GM10248 (cell line): ENCODE results near the gene TCFL5.

Experiments
- CTCF ChIA-PET: fragments of 300-600 bp; sonication (Branson Sonifier 250); formaldehyde crosslinking; extraction: SDS; loops from one replicate; lab custom pipeline; 2021; ENCODE audit warnings: antibody characterized with exemption; lab: Yijun Ruan, JAX
- POLR2A ChIA-PET: fragments of 350-650 bp; sonication (Branson Sonifier 250); formaldehyde crosslinking; extraction: SDS; loops from one replicate; lab custom pipeline; 2020; ENCODE audit warnings: antibody characterized with exemption; lab: Yijun Ruan, JAX
- DNase-seq: peaks from one replicate; pipeline ENCODE4 v3.0.0; 2012; ENCODE audit errors: extremely low spot score
- CTCF ChIP-seq: IDR thresholded peaks from 2 replicates; pipeline ENCODE4 v1.5.1; 2012; ENCODE audit warnings: mild to moderate bottlenecking, low read depth; ENCODE audit errors: extremely low read depth, missing control alignments, control extremely low read depth

The TCFL5 gene

DNA sequence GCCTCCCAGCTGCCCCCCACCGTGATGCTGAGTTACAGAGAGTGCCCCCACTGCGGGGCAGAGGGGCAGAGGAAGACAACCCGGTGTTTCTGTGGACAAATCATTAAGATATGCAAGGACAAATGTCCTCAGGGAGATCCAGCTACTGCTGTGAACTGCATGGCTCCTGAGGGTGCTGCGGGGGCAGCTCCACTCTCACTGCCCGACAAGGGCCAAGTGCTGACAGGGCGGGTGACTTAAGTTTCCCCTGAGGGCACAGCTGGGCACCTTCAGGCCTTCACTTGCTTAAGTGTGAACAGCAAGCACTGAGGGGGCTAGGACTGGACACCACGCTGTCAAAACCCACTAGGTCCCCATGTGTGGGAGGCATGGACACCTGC, 26.2 kb upstream of the TCFL5 start:
- no peak for DNase-seq
- POLR2A ChIA-PET = no interaction called here
- TF ChIP-seq CTCF = no peak

GRCh38 chr20:62887152-62887859, 25.7 kb upstream of the TCFL5 start:
- no peak for DNase-seq
- TF ChIP-seq CTCF = no peak
- ChIA-PET CTCF (interaction anchor here (1.5 to 6.3 kb wide), 5 partner anchors 12 to 64 kb away, joined by 4 to 66 read pairs (median 7); no protein-coding TSS in a partner anchor), POLR2A (no interaction called here)

More for the DNA sequence above, 26.2 kb upstream of the TCFL5 start:
- CTCF ChIA-PET = interaction anchor here (1.5 to 6.3 kb wide), 6 partner anchors 12 to 65 kb away, joined by 4 to 66 read pairs (median 8); no protein-coding TSS in a partner anchor

DNA sequence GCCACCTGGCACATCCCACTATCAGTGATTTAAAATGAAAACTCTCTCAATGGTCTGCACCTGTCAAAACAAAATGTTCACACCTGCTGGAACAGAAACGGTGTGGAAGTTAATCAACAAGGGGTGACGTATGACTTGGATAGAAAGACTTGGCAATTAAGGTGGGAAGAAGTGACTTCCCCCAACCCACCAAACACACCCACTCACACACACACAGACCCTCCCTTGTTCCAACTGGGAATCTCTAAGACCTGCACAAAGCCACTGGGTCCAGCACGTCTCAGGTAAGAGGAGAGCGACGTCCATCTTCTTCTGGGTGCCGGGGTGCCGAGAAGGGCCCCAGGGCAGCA, 25.1 kb upstream of the TCFL5 start:
- no peak for DNase-seq
- ChIA-PET CTCF (interaction anchor here (1.7 to 6.3 kb wide), 3 partner anchors 11 to 14 kb away, joined by 5 to 66 read pairs (median 9); no protein-coding TSS in a partner anchor), POLR2A (no interaction called here)
- TF ChIP-seq CTCF = no peak

DNA sequence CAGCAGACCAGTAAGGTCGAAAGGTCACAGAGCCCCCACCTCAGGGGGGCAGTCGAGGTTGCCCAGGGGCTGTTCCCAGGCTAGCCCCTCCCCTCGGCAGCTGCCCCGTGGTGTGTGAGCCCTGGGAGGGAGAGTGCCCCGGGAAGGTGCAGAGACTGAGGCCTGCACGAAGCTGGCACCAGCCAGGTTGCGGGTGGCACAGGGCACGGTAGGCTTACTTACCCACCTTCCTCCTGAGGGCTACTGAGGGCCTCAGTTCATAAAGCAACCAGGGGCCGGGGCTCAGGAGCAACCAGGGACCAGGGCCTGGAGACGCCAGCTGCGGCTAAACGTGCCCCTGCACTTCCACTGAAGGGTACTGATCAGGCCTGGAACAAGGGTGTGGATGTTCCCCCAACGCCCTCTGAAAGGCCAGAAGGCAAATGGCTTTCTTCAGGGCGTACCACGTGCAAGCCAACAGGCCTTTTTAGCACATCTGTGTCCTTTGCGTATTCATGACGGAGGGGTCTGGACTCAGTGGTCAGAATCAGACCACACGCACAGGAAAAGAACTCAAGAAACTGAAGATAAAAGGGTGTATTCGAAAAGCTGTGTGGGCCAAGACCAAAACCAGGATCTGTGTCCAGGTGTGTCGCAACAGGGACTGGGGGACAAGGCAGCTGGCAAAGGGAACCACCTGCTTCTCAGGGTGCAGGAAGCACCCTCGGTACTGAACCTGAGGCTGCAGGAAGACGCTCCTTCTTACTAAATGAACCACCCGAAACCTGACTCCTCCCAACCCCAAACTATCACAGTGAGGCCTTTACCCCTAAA, 24.5 kb upstream of the TCFL5 start:
- TF ChIP-seq CTCF = no peak
- ChIA-PET POLR2A (no interaction called here), CTCF (interaction anchor here (1.5 to 6.3 kb wide), 4 partner anchors 10 to 16 kb away, joined by 3 to 66 read pairs (median 6); no protein-coding TSS in a partner anchor)
- no peak for DNase-seq

DNA sequence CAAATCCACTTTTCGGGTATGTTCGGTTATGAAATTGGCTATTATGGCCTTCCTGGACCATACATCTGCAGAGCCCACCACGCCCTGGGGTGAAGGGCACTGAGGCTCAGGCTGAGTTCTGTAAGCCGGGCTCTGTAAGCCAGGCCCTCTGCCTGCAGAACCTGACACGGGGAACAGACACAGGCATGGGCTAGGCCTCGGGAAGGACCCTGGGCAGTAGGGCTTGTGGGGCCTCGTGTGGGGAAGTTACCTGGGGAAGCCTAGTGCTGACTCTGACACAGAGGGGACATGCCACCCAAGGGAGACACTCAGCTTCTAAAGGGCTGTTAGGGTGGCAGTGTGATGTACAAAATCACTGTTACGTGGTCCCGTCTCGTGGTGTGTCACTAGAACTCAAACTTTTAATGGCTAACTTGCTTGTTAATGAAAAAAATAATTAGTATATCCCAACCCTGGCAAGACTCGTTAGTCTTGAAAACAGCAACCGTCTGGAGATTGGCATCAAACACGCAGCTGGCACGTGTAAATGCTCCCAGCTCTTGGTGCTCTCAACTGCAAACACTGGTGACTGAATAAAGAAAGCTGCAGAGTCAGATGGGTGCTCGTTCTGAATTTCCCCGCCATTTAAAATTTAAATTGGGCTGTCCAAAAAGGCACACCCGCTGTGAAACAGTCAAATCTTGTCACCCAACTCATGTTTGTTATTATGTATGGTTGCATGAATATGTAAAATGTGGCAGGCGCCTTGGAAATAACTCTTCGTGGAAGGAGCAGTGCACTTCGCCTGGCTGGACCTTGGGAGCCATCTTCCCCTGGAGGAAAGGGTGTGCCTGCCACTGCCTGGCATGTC, 23.6 kb upstream of the TCFL5 start:
- DNase-seq = no peak
- TF ChIP-seq CTCF = no peak
- POLR2A ChIA-PET = no interaction called here
- CTCF ChIA-PET = interaction anchor here (0.8 to 1.5 kb wide), 6 partner anchors 9 to 124 kb away, joined by 3 to 4 read pairs (median 3); no protein-coding TSS in a partner anchor
